EH (cell line): ENCODE data around the gene MON1B.
"Not testable (repeated sequence)": the region's sequence is repeated elsewhere in the genome, so short reads cannot be mapped to it uniquely, and the experiment has no call there.

Experiments used
- DNase-seq: peaks from one replicate; pipeline ENCODE4 v3.0.0-alpha.2; 2015; ENCODE audit warnings: low read depth

Gene MON1B

GRCh38 chr16:77190478-77191258, at the start of gene MON1B:
MON1B (plus strand) TSS chr16:77191190; CDS start chr16:77191486, 296 bp downstream.
- DNase-seq: peak; percentile 99

GRCh38 chr16:77143364-77143763, 47.6 kb upstream of the MON1B start:
- DNase-seq: no peak

- DNase-seq: no peak
These were observed 42.9 kb upstream of the MON1B start for GRCh38 chr16:77148121-77148520.

- DNase-seq: no peak
These were observed 33.5 kb upstream of the MON1B start for GRCh38 chr16:77157346-77158058.

GRCh38 chr16:77158293-77158692, 32.7 kb upstream of the MON1B start:
- no peak for DNase-seq

GRCh38 chr16:77165006-77165405, 26.0 kb upstream of the MON1B start:
- no peak for DNase-seq

- not testable (repeated sequence) for DNase-seq
These were observed 25.3 kb upstream of the MON1B start for GRCh38 chr16:77165536-77166236.

- no peak for DNase-seq
These were observed 24.3 kb upstream of the MON1B start for GRCh38 chr16:77166726-77167125.

- no peak for DNase-seq
These were observed 22.1 kb upstream of the MON1B start for GRCh38 chr16:77168901-77169300.

GRCh38 chr16:77169650-77170236, 21.2 kb upstream of the MON1B start:
- peak; percentile 25 for DNase-seq

- no peak for DNase-seq
These were observed 20.2 kb upstream of the MON1B start for GRCh38 chr16:77170805-77171204.

- DNase-seq: peak; percentile 61
These were observed 19.0 kb upstream of the MON1B start for GRCh38 chr16:77171745-77172635.

- DNase-seq: no peak
These were observed 18.0 kb upstream of the MON1B start for GRCh38 chr16:77172951-77173350.

GRCh38 chr16:77183137-77183536, 7.9 kb upstream of the MON1B start:
- DNase-seq: no peak

GRCh38 chr16:77186298-77186697, 4.7 kb upstream of the MON1B start:
- DNase-seq: not testable (repeated sequence)

GRCh38 chr16:77190190-77190477, 856 bp upstream of the MON1B start:
- DNase-seq: no peak

GRCh38 chr16:77191259-77191969, 424 bp downstream of the MON1B start:
- DNase-seq: peak; percentile 29

GRCh38 chr16:77193377-77193776, 2.4 kb downstream of the MON1B start:
- no peak for DNase-seq

GRCh38 chr16:77194295-77195231, 3.6 kb downstream of the MON1B start:
- no peak for DNase-seq

GRCh38 chr16:77195411-77195810, 4.4 kb downstream of the MON1B start:
- DNase-seq: no peak
